Adipose tissue (tissue), 3 donors: ENCODE results near the gene SLIT1. TPM values are rescaled to one million over a fixed set of nuclear protein-coding genes. Genes with fewer than 3 reads are reported as not detected.

Source experiments
- H3K27ac ChIP-seq: one replicate; pipeline ENCODE4 v1.5.1; 2013; ENCODE audit warnings: low read depth, low read length
- WGBS, 3 donors: extraction: QIAGEN DNeasy Blood & Tissue Kit; methylation state at CpG; one replicate each; pipeline ENCODE4 v1.1.7; 2013; 5-methylcytosine and 5-hydroxymethylcytosine counted together
- polyA plus RNA-seq, 3 donors: library from polyadenylated mRNA; stranded (reverse); fragments of 200-250 nt; gene quantifications; one replicate each; pipeline ENCODE4 v1.2.3, GENCODE V29; 2013
- donor health status: healthy with polysubstance abuse.
- donor health status: Bipolar disorder and iron deficiency.
- donor health status: healthy.

SLIT1 gene
- polyA plus RNA-seq, 3 donors, result 0.18 to 0.48 (median 0.34) TPM

- H3K27ac ChIP-seq, result no peak overlapping the region
Measured at GRCh38 chr10:97011397-97011796, 174.4 kb downstream of the SLIT1 start.

GRCh38 chr10:97010695-97011206, 175.0 kb downstream of the SLIT1 start:
- WGBS, 3 donors, result 83 to 88% (median 88%) methylated on average over 4 of the region's 4 CpGs

GRCh38 chr10:97007417-97007816, 178.3 kb downstream of the SLIT1 start:
- H3K27ac ChIP-seq, result no peak overlapping the region
- 46 to 98% (median 97%) methylated on average over 1 of the region's 1 CpG for WGBS, 3 donors

More at GRCh38 chr10:97010695-97011206, 175.0 kb downstream of the SLIT1 start:
- no peak overlapping the region for H3K27ac ChIP-seq

- WGBS, 3 donors, result 73 to 84% (median 82%) methylated on average over 6 of the region's 6 CpGs
Measured at GRCh38 chr10:97006364-97006763, 179.4 kb downstream of the SLIT1 start.

GRCh38 chr10:97005349-97005748, 180.4 kb downstream of the SLIT1 start:
- WGBS, 3 donors, result 89 to 91% (median 90%) methylated on average over 5 of the region's 5 CpGs

More at GRCh38 chr10:97006364-97006763, 179.4 kb downstream of the SLIT1 start:
- no peak overlapping the region for H3K27ac ChIP-seq

GRCh38 chr10:97004591-97004990, 181.2 kb downstream of the SLIT1 start:
- 88 to 95% (median 94%) methylated on average over 10 of the region's 10 CpGs for WGBS, 3 donors

More at GRCh38 chr10:97005349-97005748, 180.4 kb downstream of the SLIT1 start:
- no peak overlapping the region for H3K27ac ChIP-seq

GRCh38 chr10:97003804-97004201, 182.0 kb downstream of the SLIT1 start:
- 92 to 97% (median 95%) methylated on average over 8 of the region's 8 CpGs for WGBS, 3 donors
- no peak overlapping the region for H3K27ac ChIP-seq

More at GRCh38 chr10:97004591-97004990, 181.2 kb downstream of the SLIT1 start:
- no peak overlapping the region for H3K27ac ChIP-seq

- WGBS, 3 donors, result 92 to 95% (median 92%) methylated on average over 13 of the region's 13 CpGs
- H3K27ac ChIP-seq, result no peak overlapping the region
Measured at GRCh38 chr10:97003151-97003803, 182.5 kb downstream of the SLIT1 start.

GRCh38 chr10:97002670-97003069, 183.1 kb downstream of the SLIT1 start:
- WGBS, 3 donors, result 93 to 97% (median 97%) methylated on average over 16 of the region's 16 CpGs
- H3K27ac ChIP-seq, result no peak overlapping the region

GRCh38 chr10:97001183-97001991, 184.4 kb downstream of the SLIT1 start:
- H3K27ac ChIP-seq, result no peak overlapping the region
- 91 to 92% (median 92%) methylated on average over 16 to 17 of the region's 17 CpGs for WGBS, 3 donors

- no peak overlapping the region for H3K27ac ChIP-seq
- WGBS, 3 donors, result 77 to 90% (median 88%) methylated on average over 25 of the region's 25 CpGs
Measured at GRCh38 chr10:97000487-97001182, 185.1 kb downstream of the SLIT1 start.

GRCh38 chr10:96999987-97000386, 185.8 kb downstream of the SLIT1 start:
- H3K27ac ChIP-seq, result no peak overlapping the region
- 85 to 97% (median 96%) methylated on average over 4 of the region's 4 CpGs for WGBS, 3 donors

GRCh38 chr10:96999337-96999736, 186.4 kb downstream of the SLIT1 start:
- 91 to 94% (median 91%) methylated on average over 4 of the region's 4 CpGs for WGBS, 3 donors
- H3K27ac ChIP-seq, result no peak overlapping the region

- WGBS, 3 donors, result 69 to 86% (median 71%) methylated on average over 14 of the region's 14 CpGs
Measured at GRCh38 chr10:96998329-96998888, 187.3 kb downstream of the SLIT1 start.

GRCh38 chr10:96996275-96996965, 189.3 kb downstream of the SLIT1 start:
- H3K27ac ChIP-seq, result no peak overlapping the region
- WGBS, 3 donors, result 85 to 90% (median 87%) methylated on average over 6 of the region's 6 CpGs

More at GRCh38 chr10:96998329-96998888, 187.3 kb downstream of the SLIT1 start:
- no peak overlapping the region for H3K27ac ChIP-seq

GRCh38 chr10:96995851-96996250, 189.9 kb downstream of the SLIT1 start:
- no peak overlapping the region for H3K27ac ChIP-seq
- 61 to 86% (median 72%) methylated on average over 4 of the region's 4 CpGs for WGBS, 3 donors

GRCh38 chr10:96992721-96993120, 193.0 kb downstream of the SLIT1 start:
- 83 to 87% (median 85%) methylated on average over 1 of the region's 1 CpG for WGBS, 3 donors

GRCh38 chr10:96991313-96991841, 194.4 kb downstream of the SLIT1 start:
- 73 to 84% (median 79%) methylated on average over 7 of the region's 7 CpGs for WGBS, 3 donors
- no peak overlapping the region for H3K27ac ChIP-seq

More at GRCh38 chr10:96992721-96993120, 193.0 kb downstream of the SLIT1 start:
- no peak overlapping the region for H3K27ac ChIP-seq
